HepG2 (cell line): ENCODE results near the gene CA6. TPM values are rescaled to one million over a fixed set of nuclear protein-coding genes. Genes with fewer than 3 reads are reported as not detected.
"Not testable (repeated sequence)": the region's sequence is repeated elsewhere in the genome, so short reads cannot be mapped to it uniquely, and the experiment has no call there.

Source experiments
- ATAC-seq: fragments of 200-7000 bp; cut with Tn5 transposase; 3 replicates; pipeline ENCODE4 v1.9.1; 2020; ENCODE audit warnings: mild to moderate bottlenecking, moderate library complexity
- BruUV-seq: library from RNA; stranded (reverse); fragments of 400-500 nt; replicated peaks from 2 replicates; lab custom pipeline; 2021; lab: Mats Ljungman, UMichigan
- CTCF ChIA-PET: fragments of 300-600 bp; formaldehyde crosslinking; extraction: SDS; loops from one replicate; lab custom pipeline; 2021; ENCODE audit warnings: low total read pairs, inconsistent platforms, low intra/inter-chr PET ratio; lab: Yijun Ruan, JAX
- POLR2A ChIA-PET: fragments of 350-600 bp; sonication (Branson Sonifier 250); formaldehyde crosslinking; loops from one replicate; lab custom pipeline; 2020; ENCODE audit warnings: antibody characterized with exemption, inconsistent platforms; lab: Yijun Ruan, JAX
- DNase-seq: peaks from one replicate; pipeline ENCODE4 v3.0.0-alpha.2; 2015; ENCODE audit warnings: low spot score
- FAIRE-seq: peaks from 3 replicates; lab custom pipeline; 2011; peaks lifted over from hg19 to GRCh38; lab: Jason Lieb, UNC
- H2AFZ ChIP-seq: one replicate; pipeline ENCODE4 v1.6.1; 2011; ENCODE audit warnings: low read length, inconsistent platforms
- H3K27ac ChIP-seq: fragments of 300-600 bp; 3 replicates; pipeline ENCODE4 v1.8.0; 2011; ENCODE audit warnings: mixed run types, mild to moderate bottlenecking, mixed read lengths, low read length, inconsistent platforms; ENCODE audit not compliant: insufficient read depth; ENCODE audit errors: extremely low read length
- H3K27me3 ChIP-seq, 2 experiments: fragments of 200-600 bp in 1 of 2; 2 replicates in 1 of 2; 3 replicates in 1 of 2; pipeline versions ENCODE4 v1.6.0 to v1.8.0; 2011; ENCODE audit warnings: low read length in 2 of 2, mild to moderate bottlenecking in 2 of 2, moderate library complexity in 2 of 2, inconsistent platforms in 1 of 2; ENCODE audit not compliant: insufficient read depth in 2 of 2, control insufficient read depth in 1 of 2
- H3K36me3 ChIP-seq, 2 experiments: fragments of 200-600 bp in 1 of 2; replicated peaks in 1 of 2; 2 replicates in 1 of 2; 3 replicates in 1 of 2; pipeline versions ENCODE4 v1.5.1 to v1.8.0; 2011; ENCODE audit warnings: low read length in 2 of 2, inconsistent platforms in 1 of 2; ENCODE audit not compliant: insufficient read depth in 2 of 2, control insufficient read depth in 1 of 2
- H3K4me1 ChIP-seq: 2 replicates; pipeline ENCODE4 v1.5.1; 2012; ENCODE audit warnings: low read length, inconsistent platforms; ENCODE audit not compliant: insufficient read depth
- H3K4me2 ChIP-seq: 2 replicates; pipeline ENCODE4 v1.6.0; 2011; ENCODE audit warnings: low read depth, low read length, inconsistent platforms
- H3K4me3 ChIP-seq, 3 experiments: fragments of 200-600 bp in 1 of 3; sonication (generic), shearing (Covaris generic) in 1 of 3; replicated peaks in 1 of 3; 2 replicates each; pipeline ENCODE4 v1.5.1; 2011 to 2016; ENCODE audit warnings: low read length in 3 of 3, inconsistent platforms in 2 of 3, low read depth in 2 of 3, mild to moderate bottlenecking in 2 of 3, control low read depth in 1 of 3, mixed read lengths in 1 of 3; ENCODE audit not compliant: insufficient read depth in 1 of 3
- H3K79me2 ChIP-seq: one replicate; pipeline ENCODE4 v1.6.1; 2011; ENCODE audit warnings: low read length, inconsistent platforms; ENCODE audit not compliant: insufficient read depth
- H3K9ac ChIP-seq: 2 replicates; pipeline ENCODE4 v1.6.0; 2011; ENCODE audit warnings: mild to moderate bottlenecking, low read depth, low read length, inconsistent platforms; ENCODE audit not compliant: insufficient read depth
- H3K9me3 ChIP-seq: 2 replicates; pipeline ENCODE4 v1.5.1; 2012; ENCODE audit warnings: mild to moderate bottlenecking, low read length
- H4K20me1 ChIP-seq: 2 replicates; pipeline ENCODE4 v1.6.0; 2011; ENCODE audit warnings: inconsistent platforms, mild to moderate bottlenecking, low read length, moderate library complexity; ENCODE audit not compliant: insufficient read depth
- MAFF ChIP-seq: IDR thresholded peaks from 2 replicates; pipeline ENCODE4 v1.6.1; 2011; ENCODE audit warnings: low read depth, low read length, improper control_type of control experiment
- MAFK ChIP-seq, 2 experiments: IDR thresholded peaks in 1 of 2; conservative IDR thresholded peaks in 1 of 2; 2 replicates each; pipeline ENCODE4 v1.6.1; 2011; ENCODE audit warnings: improper control_type of control experiment in 2 of 2, low read length in 2 of 2
- NFYB ChIP-seq: sonication (generic); formaldehyde crosslinking; IDR thresholded peaks from 2 replicates; pipeline ENCODE4 v1.4.0; 2020; ENCODE audit warnings: missing genetic modification reagents
- NFYC ChIP-seq: IDR thresholded peaks from 2 replicates; pipeline ENCODE4 v1.6.1; 2016; ENCODE audit warnings: missing genetic modification reagents, missing compliant biosample characterization
- WGBS: methylation state at CpG from one replicate; pipeline ENCODE4 v1.1.6; 2017; ENCODE audit warnings: low lambda C conversion rate; 5-methylcytosine and 5-hydroxymethylcytosine counted together
- in situ Hi-C: cut with HindIII; loops from 2 replicates; pipeline ENCODE4 v1.10.0; 2017; ENCODE audit warnings: low pct_unique_long_range_greater_than_20kb; ENCODE audit not compliant: extremely low pct_ligation_motif_present
- intact Hi-C: fragments of 100-400 bp; cut with micrococcal nuclease; formaldehyde crosslinking; loops from one replicate; pipeline ENCODE4 v1.10.0; 2022; ENCODE audit not compliant: unreplicated experiment
- polyA plus RNA-seq, 8 experiments: library from polyadenylated mRNA; depleted of rRNA in 3 of 8; stranded (reverse) in 7 of 8; unstranded in 1 of 8; fragments of >200 nt; fragmentation: Illumina TruSeq in 4 of 8; extraction: Trizol in 4 of 8; gene quantifications; 2 replicates each; pipeline versions ENCODE4 v1.2.1 to v1.2.3, GENCODE V29; 2011 to 2016; ENCODE audit warnings: low read depth in 4 of 8, missing spikeins in 1 of 8, mixed read lengths in 1 of 8; ENCODE audit not compliant: insufficient read depth in 1 of 8
- total RNA-seq, 5 experiments: library from RNA; depleted of rRNA; stranded (reverse); fragments of >200 nt; fragmentation: Illumina TruSeq; extraction: Trizol; gene quantifications; 2 replicates each; pipeline ENCODE4 v1.2.3, GENCODE V29; 2016; ENCODE audit warnings: low read depth in 1 of 5

Gene CA6
- total and polyA plus RNA-seq, 2 of the 13 experiments (the other 11 are each of a cell fraction or from before 2014, with no cell fraction given): not detected

GRCh38 chr1:8896775-8897174 is 48.9 kb upstream of the CA6 start:
- DNase-seq, H3K9me3 ChIP-seq, ATAC-seq, H3K27me3 ChIP-seq, CTCF ChIA-PET, H4K20me1 ChIP-seq, H2AFZ ChIP-seq, H3K36me3 ChIP-seq, H3K27ac ChIP-seq, H3K79me2 ChIP-seq, in situ Hi-C loops, H3K4me3 ChIP-seq, BruUV-seq, H3K4me2 ChIP-seq, FAIRE-seq, intact Hi-C loops, H3K9ac ChIP-seq: not testable (repeated sequence)
- WGBS: 35% methylated on average over 3 of the region's 3 CpGs
- H3K4me1 ChIP-seq: peaks cover 46% of the 10 kb centered on the region
- POLR2A ChIA-PET: interaction anchor here (1.6 to 3.7 kb wide), 2 partner anchors 11 to 17 kb away, joined by 3 to 20 read pairs; partner anchors contain the start of gene ENO1

DNA sequence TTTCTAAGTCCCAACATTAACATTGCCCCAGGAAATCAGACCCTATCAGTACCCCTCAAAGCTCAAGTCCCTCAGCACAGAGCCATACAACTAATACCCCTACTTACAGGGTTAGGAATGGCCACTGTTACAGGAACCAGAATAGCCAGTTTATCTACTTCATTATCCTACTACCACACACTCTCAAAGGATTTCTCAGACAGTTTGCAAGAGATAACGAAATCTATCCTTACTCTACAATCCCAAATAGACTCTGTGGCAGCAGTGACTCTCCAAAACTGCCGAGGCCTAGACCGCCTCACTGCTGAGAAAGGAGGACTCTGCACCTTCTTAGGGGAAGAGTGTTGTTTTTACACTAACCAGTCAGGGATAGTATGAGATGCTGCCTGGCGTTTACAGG is 48.2 kb upstream of the CA6 start:
- intact Hi-C loops, H3K27ac ChIP-seq, H2AFZ ChIP-seq, H4K20me1 ChIP-seq, BruUV-seq, CTCF ChIA-PET, ATAC-seq, in situ Hi-C loops, H3K9ac ChIP-seq, H3K27me3 ChIP-seq, FAIRE-seq, H3K4me2 ChIP-seq, H3K9me3 ChIP-seq, H3K79me2 ChIP-seq, H3K36me3 ChIP-seq, H3K4me3 ChIP-seq, DNase-seq: not testable (repeated sequence)
- WGBS: 55% methylated on average over 3 of the region's 4 CpGs
- POLR2A ChIA-PET: interaction anchor here (1.6 to 3.7 kb wide), 2 partner anchors 11 to 18 kb away, joined by 3 to 20 read pairs; partner anchors contain the start of gene ENO1
- peaks cover 45% of the 10 kb centered on the region for H3K4me1 ChIP-seq

GRCh38 chr1:8898418-8898817 is 47.2 kb upstream of the CA6 start:
- H3K4me1 ChIP-seq: peaks cover 54% of the 10 kb centered on the region
- H3K4me2 ChIP-seq, CTCF ChIA-PET, H3K9ac ChIP-seq, H3K27me3 ChIP-seq, H3K79me2 ChIP-seq, H3K27ac ChIP-seq, intact Hi-C loops, ATAC-seq, H3K4me3 ChIP-seq, BruUV-seq, in situ Hi-C loops, H3K9me3 ChIP-seq, H4K20me1 ChIP-seq, DNase-seq, FAIRE-seq, H3K36me3 ChIP-seq, H2AFZ ChIP-seq: not testable (repeated sequence)
- 80% methylated on average over 5 of the region's 5 CpGs for WGBS
- POLR2A ChIA-PET: interaction anchor here (3.7 kb wide), 1 partner anchor 19 kb away, joined by 20 read pairs; the partner anchor contains the start of gene ENO1
- TF ChIP-seq MAFF (0 out of 2 replicates have a peak, but pooled peaks have one; percentile 18), NFYC (CRISPR knock-in tag) (peak; percentile 41), NFYB (CRISPR knock-in tag) (peak; percentile 70), MAFK (conservative IDR thresholded peaks at IDR 0.05 in 1 of 2, IDR thresholded peaks at IDR 0.05 in 1 of 2; ENCODE audit: low read length in 2 of 2) (peak in 1 of 2 experiments; percentile 34; a peak in 1 of 4 replicates)
